K562 (cell line): Measurements from ENCODE around the gene TELO2. TPM values are rescaled to one million over a fixed set of nuclear protein-coding genes. Genes with fewer than 3 reads are reported as not detected.

Source experiments
- ADNP ChIP-seq: fragments of 200-800 bp; sonication (Bioruptor generic); IDR thresholded peaks from 2 replicates; pipeline ENCODE4 v1.6.1; 2016; ENCODE audit warnings: missing genetic modification characterization, missing compliant biosample characterization
- ARNT ChIP-seq, 2 experiments: fragments of 450-650 bp; IDR thresholded peaks; 2 replicates each; pipeline ENCODE4 v1.6.1; 2016; ENCODE audit warnings: mild to moderate bottlenecking in 1 of 2
- CBFA2T2 ChIP-seq: fragments of 450-650 bp; conservative IDR thresholded peaks from 2 replicates; pipeline ENCODE4 v1.6.1; 2017; ENCODE audit warnings: mild to moderate bottlenecking
- FOXA1 ChIP-seq: fragments of 450-650 bp; IDR thresholded peaks from 2 replicates; pipeline ENCODE4 v1.6.1; 2016; ENCODE audit warnings: mild to moderate bottlenecking, borderline replicate concordance
- HLTF ChIP-seq: fragments of 450-650 bp; IDR thresholded peaks from 2 replicates; pipeline ENCODE4 v1.6.1; 2016
- MTA1 ChIP-seq: fragments of 450-650 bp; IDR thresholded peaks from 2 replicates; pipeline ENCODE4 v1.6.1; 2017; ENCODE audit warnings: borderline replicate concordance
- NBN ChIP-seq: fragments of 450-650 bp; IDR thresholded peaks from 2 replicates; pipeline ENCODE4 v1.6.1; 2016; ENCODE audit warnings: low read depth, mild to moderate bottlenecking
- NCOR1 ChIP-seq: fragments of 450-650 bp; IDR thresholded peaks from 2 replicates; pipeline ENCODE4 v1.6.1; 2016; ENCODE audit warnings: mild to moderate bottlenecking, moderate library complexity
- POLR2A ChIP-seq: fragments of 450-650 bp; conservative IDR thresholded peaks from 2 replicates; pipeline ENCODE4 v1.6.1; 2016
- RAD21 ChIP-seq, 2 experiments: fragments of 250-450 bp in 1 of 2; fragments of 450-650 bp in 1 of 2; sonication (Bioruptor Pico) in 1 of 2; formaldehyde crosslinking in 1 of 2; IDR thresholded peaks in 1 of 2; conservative IDR thresholded peaks in 1 of 2; 2 replicates each; pipeline versions ENCODE4 v1.4.0 to v1.8.0; 2020 to 2022; ENCODE audit warnings: mild to moderate bottlenecking in 2 of 2, moderate library complexity in 1 of 2
- SMAD4 ChIP-seq: fragments of 250-450 bp; sonication (Bioruptor Pico); conservative IDR thresholded peaks from 2 replicates; pipeline ENCODE4 v1.8.0; 2021; ENCODE audit warnings: inconsistent platforms, mild to moderate bottlenecking, moderate library complexity
- SMC3 ChIP-seq: conservative IDR thresholded peaks from 2 replicates; pipeline ENCODE4 v1.6.1; 2011; ENCODE audit warnings: low read depth, low read length, improper control_type of control experiment; ENCODE audit not compliant: insufficient read depth
- SNIP1 ChIP-seq: fragments of 450-650 bp; IDR thresholded peaks from 2 replicates; pipeline ENCODE4 v1.7.1; 2017; ENCODE audit warnings: low read depth, mild to moderate bottlenecking
- SOX6 ChIP-seq: fragments of 450-650 bp; IDR thresholded peaks from 2 replicates; pipeline ENCODE4 v1.6.1; 2014; ENCODE audit warnings: mild to moderate bottlenecking
- TCF3 ChIP-seq: sonication (generic); formaldehyde crosslinking; IDR thresholded peaks from 2 replicates; pipeline ENCODE4 v1.4.0; 2020; ENCODE audit warnings: mild to moderate bottlenecking, missing genetic modification reagents
- ZNF212 ChIP-seq: fragments of 450-650 bp; formaldehyde crosslinking; IDR thresholded peaks from 2 replicates; pipeline ENCODE4 v1.4.0; 2020; ENCODE audit warnings: mild to moderate bottlenecking
- ZNF316 ChIP-seq: fragments of 450-650 bp; IDR thresholded peaks from 2 replicates; pipeline ENCODE4 v1.6.1; 2016
- ZNF407 ChIP-seq: fragments of 450-650 bp; IDR thresholded peaks from 2 replicates; pipeline ENCODE4 v1.6.1; 2016; ENCODE audit warnings: low read depth
- polyA plus RNA-seq, 8 experiments: library from polyadenylated mRNA; depleted of rRNA in 4 of 8; stranded (reverse) in 5 of 8; unstranded in 3 of 8; fragments of >200 nt; fragmentation: Nextera tagmentation in 2 of 8; fragmentation: Illumina TruSeq in 1 of 8; extraction: Ambion mirVana in 2 of 8; extraction: Trizol in 1 of 8; gene quantifications; 2 replicates each; pipeline versions ENCODE4 v1.2.1 to v1.2.3, GENCODE V29; 2011 to 2014; ENCODE audit warnings: inconsistent platforms in 1 of 8, missing spikeins in 1 of 8
- total RNA-seq, 7 experiments: library from RNA; depleted of rRNA in 6 of 7; stranded (reverse); fragments of >200 nt in 6 of 7; fragmentation: Illumina TruSeq in 2 of 7; extraction: Trizol in 2 of 7; gene quantifications; 2 replicates each; pipeline versions ENCODE4 v1.2.1 to v1.2.3, GENCODE V29; 2011 to 2021; ENCODE audit warnings: low replicate concordance in 1 of 7
- TF ChIP-seq, protein P1 (sequence below): IDR thresholded peaks from 2 replicates; pipeline ENCODE4 v1.6.1; 2012; ENCODE audit warnings: low read depth, low read length, improper control_type of control experiment, borderline replicate concordance
- TF ChIP-seq, protein P2 (sequence below): fragments of 450-650 bp; IDR thresholded peaks from 2 replicates; pipeline ENCODE4 v1.6.1; 2018; ENCODE audit warnings: mild to moderate bottlenecking, low read depth; ENCODE audit not compliant: partially characterized antibody

The TELO2 gene
- total and polyA plus RNA-seq, 9 of the 15 experiments (the other 6 are each of a cell fraction or from before 2014, with no cell fraction given), result 0.51 to 91.8 (median 14.5) TPM

GRCh38 chr16:1472974-1473373, 20.2 kb upstream of the TELO2 start (continued):
- TF ChIP-seq ZNF407 (peak; percentile 80), SMAD4 (CRISPR knock-in tag) (peak; percentile 75), RAD21 (CRISPR knock-in tag; conservative IDR thresholded peaks at IDR 0.05 in 1 of 2, IDR thresholded peaks at IDR 0.05 in 1 of 2) (no peak), ZNF212 (CRISPR knock-in tag) (no peak), NBN (peak; percentile 56; the same call in 1 of the 2 replicates), CBFA2T2 (peak; percentile 74), TCF3 (CRISPR knock-in tag) (peak; percentile 79), HLTF (peak; percentile 71; the same call in 1 of the 2 replicates), FOXA1 (no peak), ZNF316 (peak; percentile 14; the same call in 1 of the 2 replicates), SOX6 (peak; percentile 44; the same call in 1 of the 2 replicates), ARNT (IDR thresholded peaks at IDR 0.05) (peak in 1 of 2 experiments; percentile 31; a peak in 1 of 4 replicates), MTA1 (0 out of 2 replicates have a peak, but pooled peaks have one; percentile 65), SMC3 (no peak), NCOR1 (peak; percentile 70), SNIP1 (peak; percentile 49; the same call in 1 of the 2 replicates), ADNP (0 out of 2 replicates have a peak, but pooled peaks have one; percentile 16), POLR2A (0 out of 2 replicates have a peak, but pooled peaks have one; percentile 21)
- TF ChIP-seq, protein P1, sequence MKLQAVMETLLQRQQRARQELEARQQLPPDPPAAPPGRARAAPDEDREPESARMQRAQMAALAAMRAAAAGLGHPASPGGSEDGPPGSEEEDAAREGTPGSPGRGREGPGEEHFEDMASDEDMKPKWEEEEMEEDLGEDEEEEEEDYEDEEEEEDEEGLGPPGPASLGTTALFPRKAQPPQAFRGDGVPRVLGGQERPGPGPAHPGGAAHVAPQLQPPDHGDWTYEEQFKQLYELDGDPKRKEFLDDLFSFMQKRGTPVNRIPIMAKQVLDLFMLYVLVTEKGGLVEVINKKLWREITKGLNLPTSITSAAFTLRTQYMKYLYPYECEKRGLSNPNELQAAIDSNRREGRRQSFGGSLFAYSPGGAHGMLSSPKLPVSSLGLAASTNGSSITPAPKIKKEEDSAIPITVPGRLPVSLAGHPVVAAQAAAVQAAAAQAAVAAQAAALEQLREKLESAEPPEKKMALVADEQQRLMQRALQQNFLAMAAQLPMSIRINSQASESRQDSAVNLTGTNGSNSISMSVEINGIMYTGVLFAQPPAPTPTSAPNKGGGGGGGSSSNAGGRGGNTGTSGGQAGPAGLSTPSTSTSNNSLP, result no peak
- TF ChIP-seq, protein P2, sequence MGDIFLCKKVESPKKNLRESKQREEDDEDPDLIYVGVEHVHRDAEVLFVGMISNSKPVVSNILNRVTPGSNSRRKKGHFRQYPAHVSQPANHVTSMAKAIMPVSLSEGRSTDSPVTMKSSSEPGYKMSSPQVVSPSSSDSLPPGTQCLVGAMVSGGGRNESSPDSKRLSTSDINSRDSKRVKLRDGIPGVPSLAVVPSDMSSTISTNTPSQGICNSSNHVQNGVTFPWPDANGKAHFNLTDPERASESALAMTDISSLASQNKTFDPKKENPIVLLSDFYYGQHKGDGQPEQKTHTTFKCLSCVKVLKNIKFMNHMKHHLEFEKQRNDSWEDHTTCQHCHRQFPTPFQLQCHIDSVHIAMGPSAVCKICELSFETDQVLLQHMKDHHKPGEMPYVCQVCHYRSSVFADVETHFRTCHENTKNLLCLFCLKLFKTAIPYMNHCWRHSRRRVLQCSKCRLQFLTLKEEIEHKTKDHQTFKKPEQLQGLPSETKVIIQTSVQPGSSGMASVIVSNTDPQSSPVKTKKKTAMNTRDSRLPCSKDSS, result peak; percentile 41
